SKM-1 (cell line): ENCODE results near the gene ZNF423.
"Not testable (repeated sequence)": the region's sequence is repeated elsewhere in the genome, so short reads cannot be mapped to it uniquely, and the experiment has no call there.

Experiments used
- DNase-seq: peaks from one replicate; lab custom pipeline; 2025; ENCODE audit not compliant: unreplicated experiment; lab: John Stamatoyannopoulos, UW

ZNF423 gene

DNA sequence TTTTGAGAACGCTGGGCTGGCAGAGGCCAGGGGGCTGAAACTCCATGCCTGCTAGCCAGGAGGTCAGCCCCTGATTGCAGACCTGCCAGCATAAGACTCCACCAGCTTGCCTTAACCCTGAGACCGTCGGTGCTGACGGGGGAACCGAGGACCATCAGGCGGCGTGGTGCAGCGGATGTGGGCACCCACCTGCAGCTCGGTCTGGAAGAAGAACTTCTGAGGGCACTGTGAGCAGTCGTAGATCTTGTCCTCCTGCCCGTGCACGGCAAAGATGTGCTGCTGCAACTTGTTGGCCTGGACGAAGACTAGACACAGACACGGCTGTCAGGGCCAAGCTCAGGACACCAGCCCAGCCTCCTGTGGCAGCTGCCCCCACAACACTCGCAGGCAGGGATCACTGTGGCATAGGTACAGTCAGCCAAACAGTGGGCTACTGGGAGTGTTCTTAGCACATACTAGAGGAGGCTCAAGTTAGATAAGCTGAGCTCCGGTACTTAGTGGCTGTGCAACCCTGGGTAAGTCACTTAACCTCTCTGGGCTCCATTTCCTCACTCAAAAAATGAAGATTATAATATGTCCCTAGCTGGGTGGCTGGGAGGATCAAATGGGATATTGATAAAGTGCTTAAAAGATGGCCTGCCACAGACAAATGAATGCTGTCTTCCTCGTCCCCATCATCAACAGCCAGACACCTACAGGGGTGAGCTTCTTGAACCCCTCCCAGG is 332.3 kb downstream of the ZNF423 start:
- no peak for DNase-seq

GRCh38 chr16:49521734-49522325 is 334.1 kb downstream of the ZNF423 start:
- DNase-seq, result no peak

- no peak for DNase-seq
These were observed 335.3 kb downstream of the ZNF423 start for GRCh38 chr16:49520492-49521038.

DNA sequence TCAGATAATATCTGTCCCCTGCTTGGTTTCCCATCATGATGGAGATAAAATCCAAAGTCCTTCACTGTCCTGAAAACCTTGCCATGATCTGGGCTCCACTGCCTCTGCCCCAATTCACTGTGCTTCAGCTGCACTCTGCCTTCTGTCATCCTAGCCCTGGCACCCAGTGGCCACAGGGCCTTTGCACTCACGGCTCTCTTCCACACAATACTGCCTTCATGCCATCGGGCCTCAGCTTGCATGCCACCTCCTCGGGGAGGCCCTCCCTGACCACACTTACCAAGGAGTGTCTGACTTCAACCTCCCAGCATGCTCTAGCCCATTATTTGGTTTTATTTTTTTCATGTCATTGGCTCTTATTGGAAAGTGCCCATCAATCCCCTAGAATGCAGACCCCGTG is 336.2 kb downstream of the ZNF423 start:
- DNase-seq, result no peak

DNA sequence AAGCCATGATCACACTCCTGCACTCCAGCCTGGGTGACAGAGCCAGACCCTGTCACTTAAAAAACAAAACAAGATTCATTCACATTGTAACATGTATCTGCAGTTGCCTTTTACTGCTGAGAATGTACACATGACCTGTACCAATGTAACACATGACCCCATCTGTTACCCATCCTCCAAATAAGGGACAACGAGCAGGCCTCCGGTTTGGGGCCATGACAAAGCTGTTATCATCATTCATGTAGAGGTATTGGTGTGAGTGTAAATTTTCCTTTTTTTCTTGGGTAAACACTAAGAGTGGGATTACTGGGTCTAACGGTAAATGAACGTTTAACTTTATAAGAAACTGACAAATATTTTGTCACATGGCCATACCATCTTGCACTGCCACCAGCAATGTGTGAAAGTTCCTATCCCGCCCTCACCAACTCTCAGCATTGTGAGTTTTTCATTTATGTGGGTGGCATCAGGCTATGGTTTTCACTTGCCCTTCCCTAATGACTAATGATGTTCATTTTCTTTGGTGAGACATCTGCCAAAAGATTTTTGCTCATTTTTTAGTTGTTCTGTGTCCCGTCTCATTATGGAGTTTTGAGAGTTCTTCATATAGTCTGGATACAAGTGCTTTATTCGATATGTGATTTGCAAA is 336.8 kb downstream of the ZNF423 start:
- DNase-seq, result no peak

- no peak for DNase-seq
These were observed 339.4 kb downstream of the ZNF423 start for GRCh38 chr16:49516382-49517036.

GRCh38 chr16:49515861-49516260 is 340.1 kb downstream of the ZNF423 start:
- no peak for DNase-seq

- DNase-seq, result no peak
These were observed 340.8 kb downstream of the ZNF423 start for GRCh38 chr16:49515016-49515565.

GRCh38 chr16:49514073-49514980 is 341.6 kb downstream of the ZNF423 start:
- DNase-seq, result no peak

DNA sequence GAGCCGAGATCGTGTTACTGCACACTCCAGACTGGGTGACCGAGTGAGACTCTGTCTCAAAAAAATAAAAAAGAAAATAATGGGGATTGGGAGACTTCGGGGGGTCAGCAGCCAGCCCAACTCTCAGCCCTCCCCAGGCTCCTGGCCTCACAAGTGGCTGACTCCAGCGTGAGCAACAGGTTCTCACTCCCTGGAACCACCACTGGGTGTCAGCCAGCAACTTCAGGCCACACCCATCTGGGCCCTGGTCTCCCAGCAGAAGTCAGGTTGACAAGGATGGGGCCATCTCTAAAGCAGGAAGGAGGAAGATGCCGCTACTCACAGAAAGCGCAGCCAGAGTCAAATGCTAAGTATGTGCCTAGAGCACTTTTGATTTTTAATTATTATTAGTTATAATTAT is 342.9 kb downstream of the ZNF423 start:
- peak; percentile 13 for DNase-seq

DNA sequence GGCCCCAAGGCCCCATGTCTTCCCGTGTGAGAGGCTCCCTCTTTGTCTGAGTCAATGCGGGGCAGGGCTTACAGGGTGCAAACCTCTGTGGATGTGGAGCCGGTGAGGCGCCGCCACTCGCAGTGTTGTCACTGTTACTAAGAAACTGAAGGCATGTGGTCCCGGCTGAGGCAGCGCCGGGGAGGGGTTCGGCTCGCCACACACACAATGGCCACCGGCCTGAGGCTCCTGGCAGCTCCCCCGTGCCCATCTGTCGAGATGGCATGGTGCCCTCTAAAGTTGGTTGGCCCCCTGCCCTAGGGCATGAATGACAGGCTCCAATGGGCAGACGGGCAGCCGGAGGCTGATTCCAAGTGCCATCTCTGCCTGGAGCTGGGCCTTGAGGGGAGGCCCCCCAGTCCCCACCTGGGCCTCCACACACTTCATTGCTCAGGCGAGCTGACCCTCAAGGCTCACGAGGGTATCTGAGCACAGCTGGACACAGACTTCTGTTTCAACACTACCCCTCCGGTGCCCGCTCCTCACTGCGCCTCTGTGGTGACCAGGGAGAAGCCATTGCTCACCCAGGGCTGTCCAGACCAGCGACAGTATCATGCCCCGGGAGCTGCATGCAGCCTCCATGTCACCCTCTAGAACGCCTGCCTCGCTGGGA is 345.1 kb downstream of the ZNF423 start:
- no peak for DNase-seq

DNA sequence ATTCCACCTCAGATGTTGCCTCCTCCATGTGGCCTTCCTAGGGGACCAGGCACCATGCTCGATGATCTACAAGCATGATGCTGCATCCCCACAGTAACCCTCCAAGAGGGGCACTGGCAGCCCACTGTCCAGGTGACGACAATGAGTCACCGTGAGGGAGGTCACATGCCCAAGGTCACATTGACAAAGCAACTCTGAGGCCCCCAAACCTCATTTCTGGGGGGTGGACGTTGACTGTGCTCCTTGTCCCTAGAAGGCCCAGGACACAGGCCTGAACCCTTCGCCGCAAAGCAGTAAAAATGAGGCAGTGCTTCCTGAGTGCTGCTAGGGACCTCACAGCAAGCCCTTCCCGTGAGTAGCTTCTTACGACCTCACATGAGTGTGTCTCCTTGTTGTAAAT is 345.8 kb downstream of the ZNF423 start:
- DNase-seq, result no peak

GRCh38 chr16:49506058-49507013 is 349.6 kb downstream of the ZNF423 start:
- not testable (repeated sequence) for DNase-seq

- no peak for DNase-seq
These were observed 350.4 kb downstream of the ZNF423 start for GRCh38 chr16:49505556-49505955.

DNA sequence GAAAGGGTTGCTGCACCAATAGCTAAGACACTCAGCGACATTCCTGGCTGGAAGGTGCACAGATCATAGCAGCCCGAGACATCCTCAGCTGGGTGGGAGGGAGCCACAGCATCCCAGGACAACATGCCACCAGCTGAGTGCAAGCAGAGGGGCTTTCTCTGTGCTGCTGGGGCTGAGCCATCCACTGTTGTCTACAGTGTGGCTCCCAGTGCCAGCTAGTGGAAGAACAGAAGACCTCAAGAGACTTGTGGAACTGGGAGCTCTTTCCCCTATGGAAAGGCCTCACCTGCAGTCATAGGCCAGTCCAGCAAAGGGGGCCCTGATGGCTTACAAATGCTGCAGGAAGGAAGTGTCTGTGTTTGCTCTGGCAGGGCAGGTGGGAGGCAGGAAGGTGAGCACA is 351.3 kb downstream of the ZNF423 start:
- DNase-seq, result no peak

DNA sequence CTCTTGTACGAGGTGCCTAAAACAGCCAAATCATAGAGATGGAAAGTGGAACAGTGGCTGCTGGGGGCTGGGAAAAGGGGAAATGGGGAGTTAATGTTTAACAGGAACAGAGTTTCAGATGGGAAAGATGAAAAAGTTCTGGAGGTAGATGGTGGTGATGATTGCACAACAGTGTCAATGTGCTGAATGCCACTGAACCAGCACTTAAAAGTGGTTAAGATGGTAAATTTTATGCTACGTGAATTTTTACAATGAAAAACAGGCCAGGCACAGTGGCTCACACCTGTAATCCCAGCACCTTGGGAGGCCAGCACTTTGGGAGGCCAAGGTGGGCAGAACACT is 351.9 kb downstream of the ZNF423 start:
- no peak for DNase-seq

DNA sequence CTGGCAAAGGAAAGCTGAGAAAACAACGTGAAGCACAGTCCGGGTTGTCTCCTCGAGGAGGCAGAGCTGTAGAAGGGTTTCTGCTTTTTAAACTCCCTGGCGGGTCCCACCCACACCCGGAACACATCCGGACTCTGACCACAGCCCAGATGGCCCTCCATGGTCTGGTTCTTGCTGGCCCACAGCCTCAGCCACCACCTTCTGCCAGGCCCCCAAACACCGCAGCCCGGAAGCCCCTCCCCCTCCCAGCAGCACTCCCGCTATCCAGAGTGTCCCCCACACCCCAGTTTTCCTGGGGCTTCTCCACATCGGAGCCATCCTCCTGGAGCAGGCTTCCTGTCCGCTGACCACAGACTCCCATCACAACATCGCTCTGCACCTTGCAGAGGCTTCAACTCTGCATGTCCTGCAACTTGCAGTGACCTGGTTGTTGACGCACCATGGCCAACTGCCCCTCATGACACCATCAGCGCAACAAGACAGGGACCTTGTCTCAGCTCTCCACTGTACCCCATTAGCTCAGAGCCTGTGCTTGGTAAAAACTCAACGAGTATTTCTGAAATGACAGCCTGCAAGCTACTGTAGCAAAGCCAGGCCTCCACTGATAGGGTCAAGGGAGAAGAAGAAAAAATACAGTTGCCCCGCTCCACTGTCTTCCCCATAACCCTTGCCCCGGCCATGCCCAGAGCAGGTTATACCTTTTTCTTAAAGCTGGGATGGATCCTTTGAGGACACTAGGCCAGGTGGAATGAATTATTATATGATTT is 352.5 kb downstream of the ZNF423 start:
- no peak for DNase-seq
